Testis (tissue), 2 donors: ENCODE measurements around the gene FBXW7.

Source experiments
- CTCF ChIP-seq, 3 experiments: fragments of 450-650 bp in 2 of 3; fragments of 200-600 bp in 1 of 3; sonication (generic) in 1 of 3; IDR thresholded peaks; one replicate each; pipeline ENCODE4 v1.5.1; 2016 to 2019; ENCODE audit warnings: antibody characterized with exemption in 3 of 3, mild to moderate bottlenecking in 2 of 3, moderate library complexity in 1 of 3
- POLR2A ChIP-seq: fragments of 450-650 bp; IDR thresholded peaks from one replicate; pipeline ENCODE4 v1.6.1; 2017; ENCODE audit warnings: antibody characterized with exemption, mild to moderate bottlenecking, moderate library complexity

DNA sequence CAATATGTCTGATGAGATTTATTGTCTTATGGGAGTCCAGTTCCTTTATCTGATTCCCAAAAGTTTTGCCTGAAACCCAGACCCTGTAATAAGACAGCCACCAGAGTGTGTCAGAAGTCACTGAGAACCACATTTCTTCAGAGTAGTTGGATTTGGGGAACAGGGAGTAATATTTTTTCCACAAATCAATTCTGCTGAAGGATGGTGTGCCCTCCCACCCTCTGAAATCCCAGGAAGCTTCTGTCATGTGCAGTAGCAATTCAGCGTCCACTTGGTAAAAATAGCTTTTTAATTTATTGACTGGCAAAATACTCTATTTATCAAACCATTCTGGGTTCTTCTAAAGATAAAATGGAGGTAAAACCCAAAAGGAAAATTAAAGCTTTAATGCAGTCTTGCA, 229.4 kb downstream of the FBXW7 start:
- TF ChIP-seq CTCF (IDR thresholded peaks at IDR 0.05) (no peak), POLR2A (no peak)
